HCT116 (cell line): ENCODE results near the gene HCRT. TPM values are rescaled to one million over a fixed set of nuclear protein-coding genes. Genes with fewer than 3 reads are reported as not detected.

Experiments used
- ATAC-seq: fragments of 200-7000 bp; cut with Tn5 transposase; 2 replicates; pipeline ENCODE4 v1.9.1; 2020; ENCODE audit warnings: mild to moderate bottlenecking, moderate library complexity
- BruUV-seq: library from RNA; stranded (reverse); fragments of 400-500 nt; replicated peaks from 2 replicates; lab custom pipeline; 2021; lab: Mats Ljungman, UMichigan
- CTCF ChIA-PET: fragments of 300-600 bp; sonication (Branson Sonifier 250); formaldehyde crosslinking; loops from one replicate; lab custom pipeline; 2021; ENCODE audit warnings: antibody characterized with exemption; lab: Charles Lee
- POLR2A ChIA-PET: fragments of 300-600, 350-600 bp; sonication (Branson Sonifier 250); formaldehyde crosslinking; loops from one replicate; lab custom pipeline; 2021; ENCODE audit warnings: antibody characterized with exemption; lab: Charles Lee
- RAD21 ChIA-PET, 2 experiments: fragments of 300-600 bp; sonication (Branson Sonifier 250); formaldehyde crosslinking; loops; one replicate each; lab custom pipeline; 2023; ENCODE audit warnings: low total read pairs in 2 of 2; ENCODE audit not compliant: uncharacterized antibody in 2 of 2, unreplicated experiment in 2 of 2, low non-redundant PET in 1 of 2; lab: Charles Lee
- DNase-seq: peaks from one replicate; pipeline ENCODE4 v3.0.0-alpha.2; 2010; ENCODE audit warnings: low read depth, low spot score
- H2AFZ ChIP-seq: fragments of 200-600 bp; shearing (Covaris generic), sonication (generic); 2 replicates; pipeline ENCODE4 v1.6.1; 2017; ENCODE audit warnings: low read depth, mixed run types, mixed read lengths, antibody characterized with exemption, low read length; ENCODE audit not compliant: poor library complexity, severe bottlenecking
- H3K27ac ChIP-seq: 2 replicates; pipeline ENCODE4 v1.5.1; 2012; ENCODE audit warnings: low read depth, low read length
- H3K27me3 ChIP-seq: fragments of 200-600 bp; sonication (generic); 2 replicates; pipeline ENCODE4 v1.6.1; 2016; ENCODE audit warnings: mixed run types, low read length, mixed read lengths; ENCODE audit not compliant: insufficient read depth
- H3K36me3 ChIP-seq, 2 experiments: fragments of 200-500 bp in 1 of 2; fragments of 200-600 bp in 1 of 2; sonication (Bioruptor generic) in 1 of 2; sonication (generic) in 1 of 2; 2 replicates each; pipeline versions ENCODE4 v1.5.1 to v1.6.1; 2014 to 2016; ENCODE audit warnings: low read length in 2 of 2, inconsistent platforms in 1 of 2, mixed read lengths in 1 of 2, mixed run types in 1 of 2; ENCODE audit not compliant: insufficient read depth in 2 of 2, control insufficient read depth in 1 of 2
- H3K4me1 ChIP-seq, 2 experiments: fragments of 200-600 bp in 1 of 2; sonication (generic) in 1 of 2; 2 replicates each; pipeline versions ENCODE4 v1.5.1 to v1.6.1; 2012 to 2017; ENCODE audit warnings: low read length in 2 of 2, inconsistent platforms in 1 of 2, mild to moderate bottlenecking in 1 of 2, mixed read lengths in 1 of 2, mixed run types in 1 of 2, moderate library complexity in 1 of 2; ENCODE audit not compliant: insufficient read depth in 2 of 2, control insufficient read depth in 1 of 2
- H3K4me2 ChIP-seq: fragments of 200-600 bp; sonication (generic); 2 replicates; pipeline ENCODE4 v1.6.1; 2017; ENCODE audit warnings: mixed run types, low read length, mixed read lengths
- H3K4me3 ChIP-seq, 2 experiments: fragments of 200-600 bp in 1 of 2; sonication (generic) in 1 of 2; replicated peaks in 1 of 2; 2 replicates each; pipeline ENCODE4 v1.5.1; 2011 to 2016; ENCODE audit warnings: low read length in 2 of 2, control low read depth in 1 of 2, low read depth in 1 of 2, mild to moderate bottlenecking in 1 of 2, mixed read lengths in 1 of 2, mixed run types in 1 of 2
- H3K79me2 ChIP-seq: fragments of 200-600 bp; sonication (generic); 2 replicates; pipeline ENCODE4 v1.6.1; 2017; ENCODE audit warnings: mild to moderate bottlenecking, mixed run types, low read length, moderate library complexity, mixed read lengths; ENCODE audit not compliant: insufficient read depth
- H3K9ac ChIP-seq: fragments of 200-600 bp; sonication (generic); 2 replicates; pipeline ENCODE4 v1.6.1; 2016; ENCODE audit warnings: low read length, mixed read lengths
- H3K9me2 ChIP-seq: fragments of 200-600 bp; sonication (generic), shearing (Covaris generic); 2 replicates; pipeline ENCODE4 v1.6.1; 2017; ENCODE audit warnings: mixed run types, mild to moderate bottlenecking, moderate library complexity; ENCODE audit not compliant: insufficient read depth
- H3K9me3 ChIP-seq, 2 experiments: fragments of 200-500 bp in 1 of 2; fragments of 200-600 bp in 1 of 2; sonication (Bioruptor generic) in 1 of 2; sonication (generic) in 1 of 2; 2 replicates each; pipeline ENCODE4 v1.6.1; 2014 to 2017; ENCODE audit warnings: low read length in 2 of 2, mixed read lengths in 2 of 2, inconsistent platforms in 1 of 2, low read depth in 1 of 2, mild to moderate bottlenecking in 1 of 2, mixed run types in 1 of 2, moderate library complexity in 1 of 2; ENCODE audit not compliant: control insufficient read depth in 1 of 2, insufficient read depth in 1 of 2
- H4K20me1 ChIP-seq: fragments of 200-600 bp; sonication (generic), shearing (Covaris generic); 2 replicates; pipeline ENCODE4 v1.6.1; 2017; ENCODE audit warnings: mixed run types, mild to moderate bottlenecking, moderate library complexity; ENCODE audit not compliant: insufficient read depth
- CBX3 ChIP-seq: IDR thresholded peaks from 2 replicates; pipeline ENCODE4 v1.6.1; 2012; ENCODE audit warnings: low read depth
- EGR1 ChIP-seq: IDR thresholded peaks from 2 replicates; pipeline ENCODE4 v1.6.1; 2012; ENCODE audit warnings: low read depth
- ELF1 ChIP-seq: IDR thresholded peaks from 2 replicates; pipeline ENCODE4 v1.6.1; 2012; ENCODE audit warnings: low read depth, borderline replicate concordance
- EZH2phosphoT487 ChIP-seq: fragments of 200-600 bp; IDR thresholded peaks from 2 replicates; pipeline ENCODE4 v1.6.1; 2018; ENCODE audit warnings: antibody characterized with exemption, borderline replicate concordance
- FOSL1 ChIP-seq: IDR thresholded peaks from 2 replicates; pipeline ENCODE4 v1.6.1; 2012; ENCODE audit warnings: low read depth
- JUND ChIP-seq: IDR thresholded peaks from 2 replicates; pipeline ENCODE4 v1.6.1; 2012
- POLR2A ChIP-seq: IDR thresholded peaks from 2 replicates; pipeline ENCODE4 v1.7.0; 2011; ENCODE audit warnings: borderline replicate concordance; ENCODE audit not compliant: insufficient read depth, insufficient read length; ENCODE audit errors: extremely low read depth
- POLR2AphosphoS5 ChIP-seq: IDR thresholded peaks from 2 replicates; pipeline ENCODE4 v1.6.1; 2011; ENCODE audit warnings: mild to moderate bottlenecking, low read depth, low read length, moderate library complexity
- SIN3A ChIP-seq: IDR thresholded peaks from 2 replicates; pipeline ENCODE4 v1.6.1; 2012; ENCODE audit warnings: low read depth
- SP1 ChIP-seq: IDR thresholded peaks from 2 replicates; pipeline ENCODE4 v1.6.1; 2012; ENCODE audit warnings: low read depth
- SRF ChIP-seq: IDR thresholded peaks from 2 replicates; pipeline ENCODE4 v1.6.1; 2012; ENCODE audit warnings: low read depth
- TCF7L2 ChIP-seq: IDR thresholded peaks from 2 replicates; pipeline ENCODE4 v1.7.0; 2011; ENCODE audit warnings: borderline replicate concordance, inconsistent platforms; ENCODE audit not compliant: insufficient read depth, insufficient read length; ENCODE audit errors: extremely low read depth
- ZFX ChIP-seq: fragments of 450-650 bp; IDR thresholded peaks from 2 replicates; pipeline ENCODE4 v1.6.1; 2017
- ZNF274 ChIP-seq: fragments of 200-500 bp; sonication (Bioruptor generic); IDR thresholded peaks from 2 replicates; pipeline ENCODE4 v1.6.1; 2014; ENCODE audit warnings: mild to moderate bottlenecking, low read depth, low read length, inconsistent platforms
- intact Hi-C: fragments of 100-400 bp; cut with micrococcal nuclease; formaldehyde crosslinking; loops from 2 replicates; pipeline ENCODE4 v1.10.0; 2022
- total RNA-seq: library from RNA; stranded (reverse); gene quantifications from one replicate; pipeline ENCODE4 v1.2.1, GENCODE V29; 2021; ENCODE audit not compliant: unreplicated experiment
- TF ChIP-seq, protein P1 (sequence below): IDR thresholded peaks from 2 replicates; pipeline ENCODE4 v1.6.1; 2011; ENCODE audit warnings: mild to moderate bottlenecking, low read length, moderate library complexity; ENCODE audit not compliant: insufficient replicate concordance; ENCODE audit errors: extremely low read depth
- TF ChIP-seq, protein P2 (sequence below): IDR thresholded peaks from 2 replicates; pipeline ENCODE4 v1.6.1; 2012
- TF ChIP-seq, protein P3 (sequence below): IDR thresholded peaks from 2 replicates; pipeline ENCODE4 v1.6.1; 2012
- TF ChIP-seq, protein P4 (sequence below): IDR thresholded peaks from 2 replicates; pipeline ENCODE4 v1.6.1; 2012; ENCODE audit warnings: low read depth

HCRT gene
- total RNA-seq, 1 experiment from 2014 or later, result not detected

DNA sequence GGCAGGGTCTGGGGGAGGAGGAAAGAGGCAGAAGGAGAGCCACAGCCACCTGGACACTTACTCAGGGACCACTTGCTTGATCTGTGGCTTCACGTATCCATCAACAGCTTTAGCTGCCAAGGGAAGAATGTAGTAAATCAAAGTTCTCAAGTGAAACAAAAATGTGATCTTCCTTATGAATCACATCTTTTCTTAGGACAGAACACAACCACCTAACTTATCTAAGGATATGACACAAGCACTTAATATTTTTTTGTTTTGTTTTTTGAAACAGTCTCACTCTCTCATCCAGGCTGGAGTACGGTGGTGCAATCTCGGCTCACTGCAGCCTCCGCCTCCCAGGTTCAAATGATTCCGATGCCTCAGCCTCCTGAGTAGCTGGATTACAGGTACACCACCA lies 17.4 kb upstream of the HCRT start:
- TF ChIP-seq, protein P1, sequence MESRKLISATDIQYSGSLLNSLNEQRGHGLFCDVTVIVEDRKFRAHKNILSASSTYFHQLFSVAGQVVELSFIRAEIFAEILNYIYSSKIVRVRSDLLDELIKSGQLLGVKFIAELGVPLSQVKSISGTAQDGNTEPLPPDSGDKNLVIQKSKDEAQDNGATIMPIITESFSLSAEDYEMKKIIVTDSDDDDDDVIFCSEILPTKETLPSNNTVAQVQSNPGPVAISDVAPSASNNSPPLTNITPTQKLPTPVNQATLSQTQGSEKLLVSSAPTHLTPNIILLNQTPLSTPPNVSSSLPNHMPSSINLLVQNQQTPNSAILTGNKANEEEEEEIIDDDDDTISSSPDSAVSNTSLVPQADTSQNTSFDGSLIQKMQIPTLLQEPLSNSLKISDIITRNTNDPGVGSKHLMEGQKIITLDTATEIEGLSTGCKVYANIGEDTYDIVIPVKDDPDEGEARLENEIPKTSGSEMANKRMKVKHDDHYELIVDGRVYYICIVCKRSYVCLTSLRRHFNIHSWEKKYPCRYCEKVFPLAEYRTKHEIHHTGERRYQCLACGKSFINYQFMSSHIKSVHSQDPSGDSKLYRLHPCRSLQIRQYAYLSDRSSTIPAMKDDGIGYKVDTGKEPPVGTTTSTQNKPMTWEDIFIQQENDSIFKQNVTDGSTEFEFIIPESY, result no peak
- TF ChIP-seq TCF7L2 (no peak), SIN3A (no peak), EZH2phosphoT487 (no peak), SP1 (no peak), ZNF274 (no peak), POLR2A (no peak), ELF1 (no peak), EGR1 (no peak), FOSL1 (no peak), ZFX (no peak), JUND (no peak), POLR2AphosphoS5 (no peak), CBX3 (no peak), SRF (no peak)
- TF ChIP-seq, protein P2, sequence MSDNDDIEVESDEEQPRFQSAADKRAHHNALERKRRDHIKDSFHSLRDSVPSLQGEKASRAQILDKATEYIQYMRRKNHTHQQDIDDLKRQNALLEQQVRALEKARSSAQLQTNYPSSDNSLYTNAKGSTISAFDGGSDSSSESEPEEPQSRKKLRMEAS, result no peak
- TF ChIP-seq, protein P3, sequence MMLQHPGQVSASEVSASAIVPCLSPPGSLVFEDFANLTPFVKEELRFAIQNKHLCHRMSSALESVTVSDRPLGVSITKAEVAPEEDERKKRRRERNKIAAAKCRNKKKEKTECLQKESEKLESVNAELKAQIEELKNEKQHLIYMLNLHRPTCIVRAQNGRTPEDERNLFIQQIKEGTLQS, result no peak
- TF ChIP-seq, protein P4, sequence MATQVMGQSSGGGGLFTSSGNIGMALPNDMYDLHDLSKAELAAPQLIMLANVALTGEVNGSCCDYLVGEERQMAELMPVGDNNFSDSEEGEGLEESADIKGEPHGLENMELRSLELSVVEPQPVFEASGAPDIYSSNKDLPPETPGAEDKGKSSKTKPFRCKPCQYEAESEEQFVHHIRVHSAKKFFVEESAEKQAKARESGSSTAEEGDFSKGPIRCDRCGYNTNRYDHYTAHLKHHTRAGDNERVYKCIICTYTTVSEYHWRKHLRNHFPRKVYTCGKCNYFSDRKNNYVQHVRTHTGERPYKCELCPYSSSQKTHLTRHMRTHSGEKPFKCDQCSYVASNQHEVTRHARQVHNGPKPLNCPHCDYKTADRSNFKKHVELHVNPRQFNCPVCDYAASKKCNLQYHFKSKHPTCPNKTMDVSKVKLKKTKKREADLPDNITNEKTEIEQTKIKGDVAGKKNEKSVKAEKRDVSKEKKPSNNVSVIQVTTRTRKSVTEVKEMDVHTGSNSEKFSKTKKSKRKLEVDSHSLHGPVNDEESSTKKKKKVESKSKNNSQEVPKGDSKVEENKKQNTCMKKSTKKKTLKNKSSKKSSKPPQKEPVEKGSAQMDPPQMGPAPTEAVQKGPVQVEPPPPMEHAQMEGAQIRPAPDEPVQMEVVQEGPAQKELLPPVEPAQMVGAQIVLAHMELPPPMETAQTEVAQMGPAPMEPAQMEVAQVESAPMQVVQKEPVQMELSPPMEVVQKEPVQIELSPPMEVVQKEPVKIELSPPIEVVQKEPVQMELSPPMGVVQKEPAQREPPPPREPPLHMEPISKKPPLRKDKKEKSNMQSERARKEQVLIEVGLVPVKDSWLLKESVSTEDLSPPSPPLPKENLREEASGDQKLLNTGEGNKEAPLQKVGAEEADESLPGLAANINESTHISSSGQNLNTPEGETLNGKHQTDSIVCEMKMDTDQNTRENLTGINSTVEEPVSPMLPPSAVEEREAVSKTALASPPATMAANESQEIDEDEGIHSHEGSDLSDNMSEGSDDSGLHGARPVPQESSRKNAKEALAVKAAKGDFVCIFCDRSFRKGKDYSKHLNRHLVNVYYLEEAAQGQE, result no peak
- DNase-seq (no peak), ATAC-seq (no peak)
- Histone ChIP-seq H3K79me2 (no peaks in the 10 kb centered on the region), H3K9ac (no peak overlapping the region), H3K4me3 (no peak overlapping the region), H3K27ac (no peak overlapping the region), H3K27me3 (no peaks in the 10 kb centered on the region), H4K20me1 (no peaks in the 10 kb centered on the region), H2AFZ (no peak overlapping the region), H3K36me3 (no peaks in the 10 kb centered on the region), H3K4me1 (no peaks in the 10 kb centered on the region), H3K9me2 (no peaks in the 10 kb centered on the region), H3K4me2 (no peak overlapping the region), H3K9me3 (no peaks in the 10 kb centered on the region)
- CTCF ChIA-PET, result no interaction called here
- intact Hi-C loops, result no loop called here
- POLR2A ChIA-PET, result no interaction called here
- no TSS peak for BruUV-seq
- RAD21 ChIA-PET, result no interaction called here
